ENCODE measurements around the gene GLT1D1. TPM values are rescaled to one million over a fixed set of nuclear protein-coding genes. Genes with fewer than 3 reads are reported as not detected.

GLT1D1 gene
- total RNA-seq, 6 donors from 2014 or later = 4.1 to 8.3 (median 6.5) TPM

GRCh38 chr12:128951448-128951847 lies 98.2 kb downstream of the GLT1D1 start:
- ATAC-seq (ENCODE audit: low FRiP score in 2 of 2) (peak in 1 of 2 donors; percentile 61), DNase-seq (no peak)
- Histone ChIP-seq H3K36me3 (no peaks in the 10 kb centered on the region), H3K4me1 (no peaks in the 10 kb centered on the region), H3K9me3 (no peaks in the 10 kb centered on the region), H3K4me3 (no peak overlapping the region), H3K27me3 (no peaks in the 10 kb centered on the region), H3K27ac (no peak overlapping the region)
- TF ChIP-seq EP300 (IDR thresholded peaks at IDR 0.05) (no peak), POLR2AphosphoS5 (IDR thresholded peaks at IDR 0.05) (no peak), POLR2A (IDR thresholded peaks at IDR 0.05) (no peak)
- TF ChIP-seq, protein P1, sequence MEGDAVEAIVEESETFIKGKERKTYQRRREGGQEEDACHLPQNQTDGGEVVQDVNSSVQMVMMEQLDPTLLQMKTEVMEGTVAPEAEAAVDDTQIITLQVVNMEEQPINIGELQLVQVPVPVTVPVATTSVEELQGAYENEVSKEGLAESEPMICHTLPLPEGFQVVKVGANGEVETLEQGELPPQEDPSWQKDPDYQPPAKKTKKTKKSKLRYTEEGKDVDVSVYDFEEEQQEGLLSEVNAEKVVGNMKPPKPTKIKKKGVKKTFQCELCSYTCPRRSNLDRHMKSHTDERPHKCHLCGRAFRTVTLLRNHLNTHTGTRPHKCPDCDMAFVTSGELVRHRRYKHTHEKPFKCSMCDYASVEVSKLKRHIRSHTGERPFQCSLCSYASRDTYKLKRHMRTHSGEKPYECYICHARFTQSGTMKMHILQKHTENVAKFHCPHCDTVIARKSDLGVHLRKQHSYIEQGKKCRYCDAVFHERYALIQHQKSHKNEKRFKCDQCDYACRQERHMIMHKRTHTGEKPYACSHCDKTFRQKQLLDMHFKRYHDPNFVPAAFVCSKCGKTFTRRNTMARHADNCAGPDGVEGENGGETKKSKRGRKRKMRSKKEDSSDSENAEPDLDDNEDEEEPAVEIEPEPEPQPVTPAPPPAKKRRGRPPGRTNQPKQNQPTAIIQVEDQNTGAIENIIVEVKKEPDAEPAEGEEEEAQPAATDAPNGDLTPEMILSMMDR (IDR thresholded peaks at IDR 0.05) = no peak
- WGBS, 2 donors = 78 to 86% methylated on average over 13 of the region's 13 CpGs

DNA sequence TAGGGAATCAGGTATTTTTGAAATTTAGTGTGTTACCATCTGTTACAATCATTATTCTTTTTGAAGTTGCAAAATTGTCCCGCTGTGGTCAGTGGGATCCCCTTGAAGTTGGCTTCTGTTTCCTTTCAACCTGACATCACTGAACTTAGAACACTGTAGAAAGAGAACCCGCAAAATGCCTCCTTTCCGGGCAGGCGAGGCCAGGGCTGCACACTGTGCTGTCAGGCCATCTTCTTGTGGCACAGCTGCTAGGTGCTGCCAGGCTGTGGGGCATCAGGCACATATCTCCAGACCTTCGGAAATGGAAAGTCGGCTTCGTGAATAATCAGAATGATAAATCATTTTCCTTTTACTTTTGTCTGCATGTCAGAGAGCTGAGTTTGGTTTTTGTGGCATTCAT lies 103.5 kb downstream of the GLT1D1 start:
- TF ChIP-seq EP300 (IDR thresholded peaks at IDR 0.05) (no peak), POLR2AphosphoS5 (IDR thresholded peaks at IDR 0.05) (no peak)
- WGBS, 2 donors = 68 to 71% methylated on average over 7 of the region's 7 CpGs
- no peak overlapping the region for H3K4me3 ChIP-seq
- H3K27me3 ChIP-seq = no peaks in the 10 kb centered on the region
- H3K4me1 ChIP-seq = no peaks in the 10 kb centered on the region
- H3K9me3 ChIP-seq = no peaks in the 10 kb centered on the region
- H3K36me3 ChIP-seq = no peaks in the 10 kb centered on the region
- H3K27ac ChIP-seq = no peak overlapping the region
- no peak for DNase-seq
- no peak for ATAC-seq (ENCODE audit: low FRiP score in 2 of 2)

GRCh38 chr12:128959901-128960300 lies 106.6 kb downstream of the GLT1D1 start:
- DNase-seq (no peak), ATAC-seq (ENCODE audit: low FRiP score in 2 of 2) (no peak)
- Histone ChIP-seq H3K36me3 (no peaks in the 10 kb centered on the region), H3K9me3 (peaks cover 0 to 6% (median 0%) of the 10 kb centered on the region in 4 donors), H3K27ac (no peak overlapping the region), H3K4me3 (no peak overlapping the region), H3K27me3 (no peaks in the 10 kb centered on the region), H3K4me1 (no peaks in the 10 kb centered on the region)
- WGBS, 2 donors = 35 to 52% methylated on average over 16 of the region's 16 CpGs
- TF ChIP-seq EP300 (IDR thresholded peaks at IDR 0.05) (no peak), POLR2AphosphoS5 (IDR thresholded peaks at IDR 0.05) (no peak), POLR2A (IDR thresholded peaks at IDR 0.05) (no peak)
- TF ChIP-seq, protein P1 (IDR thresholded peaks at IDR 0.05) = no peak

DNA sequence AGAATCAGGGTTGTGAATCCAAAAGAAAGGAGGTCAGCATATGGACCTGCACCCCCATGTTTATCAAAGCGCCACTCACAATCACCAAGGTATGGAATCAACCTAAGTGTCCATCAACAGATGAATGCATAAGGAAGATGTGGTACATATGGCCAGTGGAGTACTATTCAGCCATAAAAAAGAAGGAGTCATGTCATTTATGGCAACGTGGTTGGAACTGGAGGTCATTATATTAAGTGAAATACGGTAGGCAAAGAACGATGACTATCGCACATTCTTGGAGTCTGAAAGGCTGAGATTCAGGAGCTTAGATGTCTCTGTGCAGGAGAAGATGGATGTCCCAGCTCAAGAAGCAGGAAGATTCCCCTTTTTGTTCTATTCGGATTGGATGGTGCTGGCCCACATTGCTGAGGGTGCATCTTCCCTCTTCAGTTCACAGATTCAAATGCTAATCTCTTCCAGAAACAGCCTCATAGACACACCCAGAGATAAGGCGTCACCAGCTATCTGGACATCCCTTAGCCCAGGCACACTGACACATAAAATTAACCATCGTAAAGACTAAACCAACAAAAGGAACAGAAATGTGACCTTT lies 108.1 kb downstream of the GLT1D1 start:
- no peak for DNase-seq
- H3K36me3 ChIP-seq = no peaks in the 10 kb centered on the region
- 71 to 75% methylated on average over 8 of the region's 8 CpGs for WGBS, 2 donors

DNA sequence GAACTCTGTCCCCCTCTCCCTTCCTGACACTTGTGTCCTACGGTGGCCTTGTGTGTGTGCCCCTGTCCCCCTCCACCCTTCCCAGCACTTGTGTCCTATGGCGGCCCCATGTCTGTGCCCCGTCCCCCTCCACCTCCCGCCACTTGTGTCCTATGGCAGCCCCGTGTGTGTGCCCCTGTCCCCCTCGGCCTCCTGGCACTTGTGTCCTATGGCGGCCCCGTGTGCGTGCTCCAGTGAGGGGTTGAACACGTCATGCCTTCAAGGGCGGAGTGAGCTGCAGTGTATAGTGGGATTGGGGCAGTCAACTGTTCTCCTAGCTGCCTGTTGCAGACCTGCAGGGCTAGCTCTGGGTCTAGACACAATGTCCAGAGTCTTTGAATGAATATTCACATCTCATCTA lies 108.7 kb downstream of the GLT1D1 start:
- Histone ChIP-seq H3K27me3 (no peaks in the 10 kb centered on the region), H3K4me3 (no peak overlapping the region), H3K36me3 (no peaks in the 10 kb centered on the region), H3K27ac (no peak overlapping the region), H3K9me3 (peaks cover 0 to 11% (median 0%) of the 10 kb centered on the region in 4 donors), H3K4me1 (no peaks in the 10 kb centered on the region)
- TF ChIP-seq EP300 (IDR thresholded peaks at IDR 0.05) = no peak
- TF ChIP-seq, protein P1 (IDR thresholded peaks at IDR 0.05) = no peak
- TF ChIP-seq POLR2A (IDR thresholded peaks at IDR 0.05) = no peak
- TF ChIP-seq POLR2AphosphoS5 (IDR thresholded peaks at IDR 0.05) = no peak
- DNase-seq = no peak
- 89 to 94% methylated on average over 11 of the region's 11 CpGs for WGBS, 2 donors
- no peak for ATAC-seq (ENCODE audit: low FRiP score in 2 of 2)

More for the DNA sequence above, 108.1 kb downstream of the GLT1D1 start:
- ATAC-seq (ENCODE audit: low FRiP score in 2 of 2) = no peak
- H3K4me3 ChIP-seq = no peak overlapping the region
- no peaks in the 10 kb centered on the region for H3K4me1 ChIP-seq
- no peaks in the 10 kb centered on the region for H3K27me3 ChIP-seq
- peaks cover 0 to 11% (median 0%) of the 10 kb centered on the region in 4 donors for H3K9me3 ChIP-seq
- no peak for TF ChIP-seq POLR2AphosphoS5 (IDR thresholded peaks at IDR 0.05)
- no peak for TF ChIP-seq POLR2A (IDR thresholded peaks at IDR 0.05)
- TF ChIP-seq, protein P1 (IDR thresholded peaks at IDR 0.05) = no peak
- TF ChIP-seq EP300 (IDR thresholded peaks at IDR 0.05) = no peak
- no peak overlapping the region for H3K27ac ChIP-seq

All from upper lobe of left lung (tissue), 6 donors.